GF-D8 (cell line): ENCODE data around the gene ITPR1.

ENCODE experiments used
- DNase-seq: peaks from one replicate; lab custom pipeline; 2025; lab: John Stamatoyannopoulos, UW

The ITPR1 gene

GRCh38 chr3:4829031-4829394 lies 335.9 kb downstream of the ITPR1 start:
- DNase-seq, result no peak

- DNase-seq, result no peak
Measured at GRCh38 chr3:4830586-4830914, 337.4 kb downstream of the ITPR1 start.

GRCh38 chr3:4831580-4831950 lies 338.4 kb downstream of the ITPR1 start:
- DNase-seq, result no peak

- DNase-seq, result no peak
Measured at GRCh38 chr3:4833471-4833870, 340.3 kb downstream of the ITPR1 start.

- peak; percentile 86 for DNase-seq
Measured at GRCh38 chr3:4834403-4834866, 341.3 kb downstream of the ITPR1 start.

- DNase-seq, result peak; percentile 24
Measured at GRCh38 chr3:4835616-4836043, 342.5 kb downstream of the ITPR1 start.

- no peak for DNase-seq
Measured at GRCh38 chr3:4836516-4836915, 343.4 kb downstream of the ITPR1 start.

- DNase-seq, result no peak
Measured at GRCh38 chr3:4837374-4837930, 344.3 kb downstream of the ITPR1 start.

GRCh38 chr3:4838621-4839022 lies 345.5 kb downstream of the ITPR1 start:
- DNase-seq, result no peak

- DNase-seq, result no peak
Measured at GRCh38 chr3:4839278-4839677, 346.1 kb downstream of the ITPR1 start.

GRCh38 chr3:4841225-4841624 lies 348.1 kb downstream of the ITPR1 start:
- DNase-seq, result no peak

GRCh38 chr3:4841776-4842440 lies 348.8 kb downstream of the ITPR1 start:
- no peak for DNase-seq

- DNase-seq, result no peak
Measured at GRCh38 chr3:4843619-4844018, 350.5 kb downstream of the ITPR1 start.

- DNase-seq, result no peak
Measured at GRCh38 chr3:4845882-4846281, 352.7 kb downstream of the ITPR1 start.

GRCh38 chr3:4846543-4846942 lies 353.4 kb downstream of the ITPR1 start:
- DNase-seq, result no peak

- DNase-seq, result no peak
Measured at GRCh38 chr3:4848176-4848825, 355.2 kb downstream of the ITPR1 start.

- DNase-seq, result no peak
Measured at GRCh38 chr3:4849136-4849535, 356.0 kb downstream of the ITPR1 start.

GRCh38 chr3:4849739-4850138 lies 356.6 kb downstream of the ITPR1 start:
- no peak for DNase-seq

- DNase-seq, result no peak
Measured at GRCh38 chr3:4850211-4850927, 357.2 kb downstream of the ITPR1 start.

- no peak for DNase-seq
Measured at GRCh38 chr3:4850928-4851265, 357.7 kb downstream of the ITPR1 start.

GRCh38 chr3:4852780-4853748 lies 359.9 kb downstream of the ITPR1 start:
- DNase-seq, result no peak

- no peak for DNase-seq
Measured at GRCh38 chr3:4853749-4854140, 360.6 kb downstream of the ITPR1 start.
